ENCODE data around the gene PARP8.

- TF ChIP-seq, protein P1, sequence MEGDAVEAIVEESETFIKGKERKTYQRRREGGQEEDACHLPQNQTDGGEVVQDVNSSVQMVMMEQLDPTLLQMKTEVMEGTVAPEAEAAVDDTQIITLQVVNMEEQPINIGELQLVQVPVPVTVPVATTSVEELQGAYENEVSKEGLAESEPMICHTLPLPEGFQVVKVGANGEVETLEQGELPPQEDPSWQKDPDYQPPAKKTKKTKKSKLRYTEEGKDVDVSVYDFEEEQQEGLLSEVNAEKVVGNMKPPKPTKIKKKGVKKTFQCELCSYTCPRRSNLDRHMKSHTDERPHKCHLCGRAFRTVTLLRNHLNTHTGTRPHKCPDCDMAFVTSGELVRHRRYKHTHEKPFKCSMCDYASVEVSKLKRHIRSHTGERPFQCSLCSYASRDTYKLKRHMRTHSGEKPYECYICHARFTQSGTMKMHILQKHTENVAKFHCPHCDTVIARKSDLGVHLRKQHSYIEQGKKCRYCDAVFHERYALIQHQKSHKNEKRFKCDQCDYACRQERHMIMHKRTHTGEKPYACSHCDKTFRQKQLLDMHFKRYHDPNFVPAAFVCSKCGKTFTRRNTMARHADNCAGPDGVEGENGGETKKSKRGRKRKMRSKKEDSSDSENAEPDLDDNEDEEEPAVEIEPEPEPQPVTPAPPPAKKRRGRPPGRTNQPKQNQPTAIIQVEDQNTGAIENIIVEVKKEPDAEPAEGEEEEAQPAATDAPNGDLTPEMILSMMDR (IDR thresholded peaks at IDR 0.05): no peak
- no peak for TF ChIP-seq POLR2A (IDR thresholded peaks at IDR 0.05)
Measured at GRCh38 chr5:50667653-50668595, 1.5 kb downstream of the PARP8 start.

Data from ovary (tissue), 3 donors.